ENCODE data around the gene HAND2.

- TF ChIP-seq CTCF (IDR thresholded peaks at IDR 0.05 in 8 of 11, conservative IDR thresholded peaks at IDR 0.05 in 3 of 11) (no peak), POLR2AphosphoS5 (IDR thresholded peaks at IDR 0.05) (peak in 2 of 3 donors; percentile 41 to 79)
Measured at GRCh38 chr4:173529477-173530325, at the start of gene HAND2.
